ENCODE measurements around the gene LPAR5. TPM values are rescaled to one million over a fixed set of nuclear protein-coding genes. Genes with fewer than 3 reads are reported as not detected.

Gene LPAR5
- 2.8 and 3.1 TPM in 2 replicates for total RNA-seq

GRCh38 chr12:6635856-6636531 lies at the start of gene LPAR5:
LPAR5 (minus strand) TSS chr12:6635959; CDS start chr12:6621248, 14,711 bp downstream.
- DNase-seq (ENCODE audit: low spot score): no peak
- H3K27me3 Mint-ChIP-seq (ENCODE audit: insufficient read depth): peaks cover under 1% of the 10 kb centered on the region
- peaks cover 43% of the 10 kb centered on the region for H3K4me1 Mint-ChIP-seq (ENCODE audit: low read depth)
- no peaks in the 10 kb centered on the region for H3K36me3 Mint-ChIP-seq (ENCODE audit: low read depth)
- H3K4me3 Mint-ChIP-seq: peak within 1 kb of the TSS; percentile 61
- H3K27ac Mint-ChIP-seq: peak within 1 kb of the TSS; percentile 55
- no peaks in the 10 kb centered on the region for H3K9me3 Mint-ChIP-seq
- intact Hi-C loops (cut with micrococcal nuclease): loop anchor here (1.0 kb wide), 2 partner anchors 9 to 27 kb away; partner anchors contain the start of gene ING4

- DNase-seq (ENCODE audit: low spot score): peak; percentile 24
- Mint-ChIP-seq H3K4me3 (no peak overlapping the region), H3K9me3 (no peaks in the 10 kb centered on the region), H3K27ac (no peak overlapping the region), H3K4me1 (ENCODE audit: low read depth) (peaks cover 48% of the 10 kb centered on the region), H3K36me3 (ENCODE audit: low read depth) (peaks cover 38% of the 10 kb centered on the region), H3K27me3 (ENCODE audit: insufficient read depth) (no peaks in the 10 kb centered on the region)
- intact Hi-C loops (cut with micrococcal nuclease): loop anchor here (1.0 to 10.0 kb wide), 5 partner anchors 63 to 260 kb away; partner anchors contain the start of genes CD4 and LAG3
Measured at GRCh38 chr12:6684609-6685008, 48.9 kb upstream of the LPAR5 start.

- no peaks in the 10 kb centered on the region for H3K9me3 Mint-ChIP-seq
Measured at GRCh38 chr12:6676962-6677361, 41.2 kb upstream of the LPAR5 start.

GRCh38 chr12:6672143-6672542 lies 36.4 kb upstream of the LPAR5 start:
- H3K9me3 Mint-ChIP-seq: no peaks in the 10 kb centered on the region
- no peak overlapping the region for H3K27ac Mint-ChIP-seq
- peaks cover 79% of the 10 kb centered on the region for H3K36me3 Mint-ChIP-seq (ENCODE audit: low read depth)
- H3K4me3 Mint-ChIP-seq: no peak overlapping the region
- intact Hi-C loops (cut with micrococcal nuclease): no loop called here
- no peaks in the 10 kb centered on the region for H3K4me1 Mint-ChIP-seq (ENCODE audit: low read depth)
- no peak for DNase-seq (ENCODE audit: low spot score)
- no peaks in the 10 kb centered on the region for H3K27me3 Mint-ChIP-seq (ENCODE audit: insufficient read depth)

More at GRCh38 chr12:6676962-6677361, 41.2 kb upstream of the LPAR5 start:
- DNase-seq (ENCODE audit: low spot score): no peak
- Mint-ChIP-seq H3K4me1 (ENCODE audit: low read depth) (peaks cover 6% of the 10 kb centered on the region), H3K27me3 (ENCODE audit: insufficient read depth) (no peaks in the 10 kb centered on the region), H3K4me3 (no peak overlapping the region), H3K27ac (no peak overlapping the region), H3K36me3 (ENCODE audit: low read depth) (peaks cover 68% of the 10 kb centered on the region)
- intact Hi-C loops (cut with micrococcal nuclease): no loop called here

GRCh38 chr12:6667559-6668210 lies 31.9 kb upstream of the LPAR5 start:
- intact Hi-C loops (cut with micrococcal nuclease): no loop called here
- Mint-ChIP-seq H3K27ac (no peak overlapping the region), H3K4me3 (no peak overlapping the region), H3K36me3 (ENCODE audit: low read depth) (peaks cover 65% of the 10 kb centered on the region), H3K9me3 (no peaks in the 10 kb centered on the region), H3K4me1 (ENCODE audit: low read depth) (peaks cover 20% of the 10 kb centered on the region), H3K27me3 (ENCODE audit: insufficient read depth) (no peaks in the 10 kb centered on the region)
- no peak for DNase-seq (ENCODE audit: low spot score)

- H3K4me1 Mint-ChIP-seq (ENCODE audit: low read depth): peaks cover 30% of the 10 kb centered on the region
- peaks cover 53% of the 10 kb centered on the region for H3K36me3 Mint-ChIP-seq (ENCODE audit: low read depth)
- H3K27me3 Mint-ChIP-seq (ENCODE audit: insufficient read depth): no peaks in the 10 kb centered on the region
- H3K9me3 Mint-ChIP-seq: no peaks in the 10 kb centered on the region
- DNase-seq (ENCODE audit: low spot score): no peak
- no peak overlapping the region for H3K4me3 Mint-ChIP-seq
- no peak overlapping the region for H3K27ac Mint-ChIP-seq
- intact Hi-C loops (cut with micrococcal nuclease): no loop called here
Measured at GRCh38 chr12:6666211-6666610, 30.5 kb upstream of the LPAR5 start.

GRCh38 chr12:6664902-6665301 lies 29.1 kb upstream of the LPAR5 start:
- H3K27ac Mint-ChIP-seq: peak overlapping the region; percentile 42
- H3K4me1 Mint-ChIP-seq (ENCODE audit: low read depth): peaks cover 30% of the 10 kb centered on the region
- H3K27me3 Mint-ChIP-seq (ENCODE audit: insufficient read depth): no peaks in the 10 kb centered on the region
- intact Hi-C loops (cut with micrococcal nuclease): loop anchor here (5.0 kb wide), 1 partner anchor 202 kb away; the partner anchor contains the start of gene TPI1
- peaks cover 43% of the 10 kb centered on the region for H3K36me3 Mint-ChIP-seq (ENCODE audit: low read depth)
- DNase-seq (ENCODE audit: low spot score): no peak
- H3K4me3 Mint-ChIP-seq: no peak overlapping the region
- no peaks in the 10 kb centered on the region for H3K9me3 Mint-ChIP-seq

- peak within 1 kb of the TSS; percentile 89 for H3K4me3 Mint-ChIP-seq
- no peaks in the 10 kb centered on the region for H3K9me3 Mint-ChIP-seq
- H3K27me3 Mint-ChIP-seq (ENCODE audit: insufficient read depth): no peaks in the 10 kb centered on the region
- H3K36me3 Mint-ChIP-seq (ENCODE audit: low read depth): peaks cover 36% of the 10 kb centered on the region
- peak; percentile 95 for DNase-seq (ENCODE audit: low spot score)
- peaks cover 30% of the 10 kb centered on the region for H3K4me1 Mint-ChIP-seq (ENCODE audit: low read depth)
- H3K27ac Mint-ChIP-seq: peak within 1 kb of the TSS; percentile 91
- intact Hi-C loops (cut with micrococcal nuclease): loop anchor here (1.0 to 5.0 kb wide), 13 partner anchors 26 to 307 kb away; partner anchors contain the start of genes CHD4, COPS7A, EMG1 and IFFO1
Measured at GRCh38 chr12:6662906-6663742, 27.4 kb upstream of the LPAR5 start, which contains the start of gene ING4. ING4 (minus strand) TSS chr12:6663119; CDS start chr12:6663101, 18 bp downstream.

GRCh38 chr12:6662602-6662905 lies 26.8 kb upstream of the LPAR5 start:
- intact Hi-C loops (cut with micrococcal nuclease): loop anchor here (5.0 kb wide), 1 partner anchor 205 kb away; the partner anchor contains the start of gene TPI1

GRCh38 chr12:6653987-6654386 lies 18.2 kb upstream of the LPAR5 start:
- Mint-ChIP-seq H3K9me3 (no peaks in the 10 kb centered on the region), H3K36me3 (ENCODE audit: low read depth) (peaks cover 25% of the 10 kb centered on the region), H3K4me3 (no peak overlapping the region), H3K27me3 (ENCODE audit: insufficient read depth) (no peaks in the 10 kb centered on the region), H3K27ac (no peak overlapping the region), H3K4me1 (ENCODE audit: low read depth) (no peaks in the 10 kb centered on the region)
- intact Hi-C loops (cut with micrococcal nuclease): no loop called here
- no peak for DNase-seq (ENCODE audit: low spot score)

More at GRCh38 chr12:6662602-6662905, 26.8 kb upstream of the LPAR5 start:
- Mint-ChIP-seq H3K27ac (peak overlapping the region; percentile 91), H3K36me3 (ENCODE audit: low read depth) (peaks cover 31% of the 10 kb centered on the region), H3K9me3 (no peaks in the 10 kb centered on the region), H3K27me3 (ENCODE audit: insufficient read depth) (no peaks in the 10 kb centered on the region), H3K4me3 (peak overlapping the region; percentile 89), H3K4me1 (ENCODE audit: low read depth) (peaks cover 30% of the 10 kb centered on the region)
- DNase-seq (ENCODE audit: low spot score): no peak

GRCh38 chr12:6653342-6653741 lies 17.6 kb upstream of the LPAR5 start:
- Mint-ChIP-seq H3K27ac (no peak overlapping the region), H3K4me1 (ENCODE audit: low read depth) (no peaks in the 10 kb centered on the region), H3K9me3 (no peaks in the 10 kb centered on the region), H3K36me3 (ENCODE audit: low read depth) (peaks cover 22% of the 10 kb centered on the region), H3K27me3 (ENCODE audit: insufficient read depth) (no peaks in the 10 kb centered on the region), H3K4me3 (no peak overlapping the region)
- intact Hi-C loops (cut with micrococcal nuclease): no loop called here
- DNase-seq (ENCODE audit: low spot score): no peak

- Mint-ChIP-seq H3K27ac (no peak overlapping the region), H3K4me3 (no peak overlapping the region), H3K36me3 (ENCODE audit: low read depth) (peaks cover 24% of the 10 kb centered on the region), H3K27me3 (ENCODE audit: insufficient read depth) (no peaks in the 10 kb centered on the region), H3K9me3 (no peaks in the 10 kb centered on the region), H3K4me1 (ENCODE audit: low read depth) (no peaks in the 10 kb centered on the region)
- intact Hi-C loops (cut with micrococcal nuclease): no loop called here
- DNase-seq (ENCODE audit: low spot score): no peak
Measured at GRCh38 chr12:6652391-6652790, 16.6 kb upstream of the LPAR5 start.

Measured in activated T-helper 1 cell treated with anti-CD3 and anti-CD28 coated beads, Interleukin-12 subunit alpha, Interleukin-12 subunit beta, Interleukin-2, Interleukin-4 antibody, amounts not matched to agents 30 ng/mL and 10 ng/mL and 1 ng/mL, durations not matched to agents 14 hours and 24 hours and 36 hours (primary cell).